Measurements from ENCODE around the gene NOS2. TPM values are rescaled to one million over a fixed set of nuclear protein-coding genes. Genes with fewer than 3 reads are reported as not detected.

The NOS2 gene
- total RNA-seq, 1 experiment from 2014 or later: not detected

DNA sequence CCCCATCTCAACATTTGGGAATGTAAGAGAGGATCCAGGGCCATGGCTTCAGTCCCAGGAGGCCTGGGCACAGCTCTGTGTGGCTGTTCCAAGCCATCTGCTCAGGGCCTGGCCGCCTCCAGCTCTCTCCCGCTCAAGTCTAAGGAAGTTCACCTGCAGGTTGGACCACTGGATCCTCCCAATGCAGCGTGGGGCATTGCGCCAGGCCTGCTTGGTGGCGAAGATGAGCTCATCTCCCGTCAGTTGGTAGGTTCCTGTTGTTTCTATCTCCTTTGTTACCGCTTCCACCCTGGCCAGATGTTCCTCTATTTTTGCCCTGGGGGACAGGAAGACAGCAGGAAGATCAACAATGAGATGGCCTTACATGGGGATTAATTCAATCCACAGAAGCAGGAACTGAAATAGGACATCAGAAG, 17.5 kb downstream of the NOS2 start:
- no peaks in the 10 kb centered on the region for H4K20me1 ChIP-seq (ENCODE audit: insufficient read depth)
- CTCF ChIA-PET: no interaction called here
- H3K4me2 ChIP-seq: no peak overlapping the region
- no peaks in the 10 kb centered on the region for H3K4me1 ChIP-seq (replicated peaks; ENCODE audit: insufficient read depth)
- H3K27me3 ChIP-seq (ENCODE audit: insufficient read depth, low read depth): peaks cover 34% of the 10 kb centered on the region
- no peak overlapping the region for H2AFZ ChIP-seq
- no peak overlapping the region for H3K4me3 ChIP-seq
- DNase-seq: no peak
- H3K27ac ChIP-seq: no peak overlapping the region
- no peaks in the 10 kb centered on the region for H3F3A ChIP-seq (ENCODE audit: insufficient read depth, low read depth)
- intact Hi-C loops (cut with micrococcal nuclease; ENCODE audit: unreplicated experiment): no loop called here
- TF ChIP-seq, protein P1, sequence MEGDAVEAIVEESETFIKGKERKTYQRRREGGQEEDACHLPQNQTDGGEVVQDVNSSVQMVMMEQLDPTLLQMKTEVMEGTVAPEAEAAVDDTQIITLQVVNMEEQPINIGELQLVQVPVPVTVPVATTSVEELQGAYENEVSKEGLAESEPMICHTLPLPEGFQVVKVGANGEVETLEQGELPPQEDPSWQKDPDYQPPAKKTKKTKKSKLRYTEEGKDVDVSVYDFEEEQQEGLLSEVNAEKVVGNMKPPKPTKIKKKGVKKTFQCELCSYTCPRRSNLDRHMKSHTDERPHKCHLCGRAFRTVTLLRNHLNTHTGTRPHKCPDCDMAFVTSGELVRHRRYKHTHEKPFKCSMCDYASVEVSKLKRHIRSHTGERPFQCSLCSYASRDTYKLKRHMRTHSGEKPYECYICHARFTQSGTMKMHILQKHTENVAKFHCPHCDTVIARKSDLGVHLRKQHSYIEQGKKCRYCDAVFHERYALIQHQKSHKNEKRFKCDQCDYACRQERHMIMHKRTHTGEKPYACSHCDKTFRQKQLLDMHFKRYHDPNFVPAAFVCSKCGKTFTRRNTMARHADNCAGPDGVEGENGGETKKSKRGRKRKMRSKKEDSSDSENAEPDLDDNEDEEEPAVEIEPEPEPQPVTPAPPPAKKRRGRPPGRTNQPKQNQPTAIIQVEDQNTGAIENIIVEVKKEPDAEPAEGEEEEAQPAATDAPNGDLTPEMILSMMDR (conservative IDR thresholded peaks at IDR 0.05): no peak
- no peak for TF ChIP-seq EZH2 (IDR thresholded peaks at IDR 0.05; ENCODE audit: low read depth)
- H3K79me2 ChIP-seq (ENCODE audit: low read depth): no peaks in the 10 kb centered on the region
- H3K9me2 ChIP-seq (ENCODE audit: insufficient read depth): no peaks in the 10 kb centered on the region
- H3K9me3 ChIP-seq (ENCODE audit: insufficient read depth, low read depth): no peaks in the 10 kb centered on the region
- H3K36me3 ChIP-seq (ENCODE audit: low read depth): no peaks in the 10 kb centered on the region
- POLR2A ChIA-PET (ENCODE audit: unreplicated experiment): no interaction called here
- BruUV-seq (replicated peaks): no TSS peak

DNA sequence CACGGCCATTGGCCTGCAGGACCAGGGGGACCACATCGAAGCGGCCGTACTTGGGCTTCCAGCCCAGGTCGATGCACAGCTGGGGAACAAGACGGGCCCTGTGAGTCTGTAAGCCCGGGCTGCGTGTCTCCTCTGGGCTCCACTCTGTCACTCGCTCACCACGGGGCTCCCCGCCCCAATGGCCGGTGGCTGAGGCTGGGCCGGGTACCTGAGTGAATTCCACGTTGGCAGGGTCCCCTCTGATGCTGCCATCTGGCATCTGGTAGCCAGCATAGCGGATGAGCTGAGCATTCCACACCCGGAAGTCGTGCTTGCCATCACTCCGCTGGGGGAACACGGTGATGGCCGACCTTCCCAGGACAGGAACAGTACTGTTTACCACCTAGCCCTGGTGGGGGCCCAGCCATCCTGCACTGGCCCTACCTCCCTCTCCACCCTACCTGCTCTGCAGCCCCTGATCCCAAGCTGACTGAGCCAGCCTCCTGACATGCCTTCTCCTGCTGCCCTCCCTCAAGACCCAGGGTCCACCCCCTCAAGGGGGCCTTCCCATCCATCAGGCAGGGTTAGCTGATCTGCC, 19.4 kb downstream of the NOS2 start:
- no peaks in the 10 kb centered on the region for H3K9me2 ChIP-seq (ENCODE audit: insufficient read depth)

DNA sequence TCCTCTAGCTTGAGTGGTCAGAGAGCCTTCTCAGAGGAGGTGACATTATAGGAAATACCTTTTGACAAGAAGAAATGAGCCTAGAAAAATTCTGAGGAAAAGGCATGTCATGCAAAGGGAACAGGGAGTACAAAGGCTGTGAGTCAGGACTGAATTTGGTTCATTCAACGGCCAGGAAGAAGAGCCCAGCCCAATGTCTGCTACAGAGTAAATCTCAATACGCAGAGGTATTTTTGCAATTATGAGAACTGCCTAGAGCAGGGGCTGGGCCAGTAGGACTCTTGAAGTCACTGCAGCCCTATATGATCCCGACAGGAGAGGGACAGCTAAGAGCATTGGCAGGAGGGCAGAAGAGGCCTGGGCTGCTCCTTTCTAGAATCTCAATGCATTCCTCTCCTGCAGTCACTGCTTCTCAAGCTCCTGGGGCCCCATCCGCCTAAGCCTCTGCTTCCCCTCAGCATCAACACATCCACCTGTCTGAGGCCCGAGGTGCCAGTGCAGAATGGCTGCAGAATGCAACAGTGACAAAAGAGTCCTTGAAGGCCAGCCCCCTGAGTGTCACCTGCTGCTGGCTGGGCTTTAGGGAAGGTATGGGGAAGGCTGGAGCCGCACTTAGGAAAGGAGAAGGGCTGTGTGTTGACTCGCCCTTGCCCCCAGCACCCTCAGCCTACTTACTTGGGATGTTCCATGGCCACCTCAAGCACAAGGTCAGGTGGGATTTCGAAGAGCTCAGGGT, 20.1 kb downstream of the NOS2 start:
- no peak overlapping the region for H3K4me3 ChIP-seq
- no peaks in the 10 kb centered on the region for H4K20me1 ChIP-seq (ENCODE audit: insufficient read depth)
- DNase-seq: no peak
- H3K9me2 ChIP-seq (ENCODE audit: insufficient read depth): no peaks in the 10 kb centered on the region
- no TSS peak for BruUV-seq (replicated peaks)
- H3K36me3 ChIP-seq (ENCODE audit: low read depth): no peaks in the 10 kb centered on the region
- H3K79me2 ChIP-seq (ENCODE audit: low read depth): no peaks in the 10 kb centered on the region
- ChIA-PET POLR2A (ENCODE audit: unreplicated experiment) (interaction anchor here (0.6 kb wide), 1 partner anchor 8 kb away, joined by 3 read pairs; no protein-coding TSS in a partner anchor), CTCF (no interaction called here)
- H3K9me3 ChIP-seq (ENCODE audit: insufficient read depth, low read depth): no peaks in the 10 kb centered on the region
- intact Hi-C loops (cut with micrococcal nuclease; ENCODE audit: unreplicated experiment): no loop called here
- no peaks in the 10 kb centered on the region for H3K4me1 ChIP-seq (replicated peaks; ENCODE audit: insufficient read depth)
- no peak overlapping the region for H3K4me2 ChIP-seq
- TF ChIP-seq, protein P1 (conservative IDR thresholded peaks at IDR 0.05): no peak
- no peak for TF ChIP-seq EZH2 (IDR thresholded peaks at IDR 0.05; ENCODE audit: low read depth)
- peaks cover 37% of the 10 kb centered on the region for H3K27me3 ChIP-seq (ENCODE audit: insufficient read depth, low read depth)
- H3F3A ChIP-seq (ENCODE audit: insufficient read depth, low read depth): no peaks in the 10 kb centered on the region
- H2AFZ ChIP-seq: no peak overlapping the region
- H3K27ac ChIP-seq: no peak overlapping the region

More for the DNA sequence above, 19.4 kb downstream of the NOS2 start:
- Histone ChIP-seq H2AFZ (no peak overlapping the region), H3K27me3 (ENCODE audit: insufficient read depth, low read depth) (peaks cover 30% of the 10 kb centered on the region), H3K4me1 (replicated peaks; ENCODE audit: insufficient read depth) (no peaks in the 10 kb centered on the region), H3K4me3 (no peak overlapping the region), H3F3A (ENCODE audit: insufficient read depth, low read depth) (no peaks in the 10 kb centered on the region), H3K27ac (no peak overlapping the region), H3K79me2 (ENCODE audit: low read depth) (no peaks in the 10 kb centered on the region), H4K20me1 (ENCODE audit: insufficient read depth) (no peaks in the 10 kb centered on the region), H3K9me3 (ENCODE audit: insufficient read depth, low read depth) (no peaks in the 10 kb centered on the region), H3K36me3 (ENCODE audit: low read depth) (no peaks in the 10 kb centered on the region), H3K4me2 (no peak overlapping the region)
- TF ChIP-seq, protein P1 (conservative IDR thresholded peaks at IDR 0.05): no peak
- no peak for TF ChIP-seq EZH2 (IDR thresholded peaks at IDR 0.05; ENCODE audit: low read depth)
- no peak for DNase-seq
- POLR2A ChIA-PET (ENCODE audit: unreplicated experiment): interaction anchor here (0.6 kb wide), 1 partner anchor 9 kb away, joined by 3 read pairs; no protein-coding TSS in a partner anchor
- no TSS peak for BruUV-seq (replicated peaks)
- intact Hi-C loops (cut with micrococcal nuclease; ENCODE audit: unreplicated experiment): no loop called here
- CTCF ChIA-PET: no interaction called here

Data from PC-9 (cell line).